Kidney epithelial cell (primary cell): ENCODE results near the gene CLBA1. TPM values are rescaled to one million over a fixed set of nuclear protein-coding genes. Genes with fewer than 3 reads are reported as not detected.

Experiments
- DNase-seq: peaks from one replicate; pipeline ENCODE4 v3.0.0-alpha.2; 2010; ENCODE audit warnings: low read depth
- H3K27me3 ChIP-seq: 2 replicates; pipeline ENCODE4 v1.6.0; 2011; ENCODE audit warnings: low read length; ENCODE audit not compliant: control insufficient read depth, insufficient read depth
- H3K36me3 ChIP-seq: 2 replicates; pipeline ENCODE4 v1.5.1; 2011; ENCODE audit warnings: low read length; ENCODE audit not compliant: control insufficient read depth, insufficient read depth
- H3K4me3 ChIP-seq: 2 replicates; pipeline ENCODE4 v1.5.1; 2011; ENCODE audit warnings: low read depth, mild to moderate bottlenecking, control low read depth, low read length
- CTCF ChIP-seq: IDR thresholded peaks from 2 replicates; pipeline ENCODE4 v1.5.1; 2011; ENCODE audit warnings: mild to moderate bottlenecking, moderate library complexity, low read length, control low read depth, inconsistent platforms; ENCODE audit not compliant: insufficient read depth, poor library complexity, severe bottlenecking
- total RNA-seq: library from RNA; depleted of rRNA; stranded (reverse); fragments of >200 nt; gene quantifications from 2 replicates; pipeline ENCODE4 v1.2.3, GENCODE V29; 2015

Gene CLBA1
- total RNA-seq, 1 donor from 2014 or later: 12.6 TPM

GRCh38 chr14:104938436-104938835 is 47.2 kb upstream of the CLBA1 start:
- no peak for TF ChIP-seq CTCF
- peaks cover 14% of the 10 kb centered on the region for H3K27me3 ChIP-seq
- no peak for DNase-seq
- H3K4me3 ChIP-seq: no peak overlapping the region
- no peaks in the 10 kb centered on the region for H3K36me3 ChIP-seq

GRCh38 chr14:104938960-104939359 is 46.6 kb upstream of the CLBA1 start:
- no peaks in the 10 kb centered on the region for H3K36me3 ChIP-seq
- no peak for DNase-seq
- peaks cover 13% of the 10 kb centered on the region for H3K27me3 ChIP-seq
- H3K4me3 ChIP-seq: no peak overlapping the region
- TF ChIP-seq CTCF: no peak

GRCh38 chr14:104939666-104940410 is 45.8 kb upstream of the CLBA1 start:
- Histone ChIP-seq H3K36me3 (no peaks in the 10 kb centered on the region), H3K4me3 (no peak overlapping the region), H3K27me3 (peaks cover 4% of the 10 kb centered on the region)
- DNase-seq: no peak
- TF ChIP-seq CTCF: no peak

GRCh38 chr14:104940526-104941150 is 45.0 kb upstream of the CLBA1 start:
- Histone ChIP-seq H3K36me3 (no peaks in the 10 kb centered on the region), H3K27me3 (no peaks in the 10 kb centered on the region), H3K4me3 (no peak overlapping the region)
- no peak for DNase-seq
- peak; percentile 2 for TF ChIP-seq CTCF

- Histone ChIP-seq H3K4me3 (no peak overlapping the region), H3K27me3 (no peaks in the 10 kb centered on the region), H3K36me3 (no peaks in the 10 kb centered on the region)
- no peak for DNase-seq
- no peak for TF ChIP-seq CTCF
These were observed 43.9 kb upstream of the CLBA1 start for GRCh38 chr14:104941508-104942365.
